ENCODE results near the gene ZCCHC2. TPM values are rescaled to one million over a fixed set of nuclear protein-coding genes. Genes with fewer than 3 reads are reported as not detected.

Gene ZCCHC2
- total RNA-seq, 1 donor from 2014 or later = 18.5 TPM

DNA sequence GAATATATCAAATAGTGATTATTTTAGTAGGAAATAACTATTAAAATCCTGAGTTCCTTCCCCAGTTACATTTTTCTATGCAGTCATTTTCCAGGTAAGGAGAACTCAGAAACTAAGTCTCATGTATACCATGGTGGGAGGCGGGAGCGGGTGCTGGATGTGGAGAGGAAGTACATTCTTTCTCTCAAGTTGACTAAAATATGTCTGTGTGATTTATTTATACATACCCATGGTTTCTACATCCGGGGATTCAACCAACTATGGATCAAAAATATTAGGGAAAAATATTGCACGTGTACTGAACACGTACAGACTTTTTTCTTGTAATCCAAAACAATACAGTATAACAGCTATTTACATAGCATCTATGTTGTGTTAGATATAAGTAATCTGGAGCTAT lies 6.8 kb downstream of the ZCCHC2 start:
- no peak for DNase-seq (ENCODE audit: low spot score, unreplicated experiment)
- no peaks in the 10 kb centered on the region for H3K27me3 Mint-ChIP-seq
- no peak overlapping the region for H3K27ac Mint-ChIP-seq
- H3K4me3 Mint-ChIP-seq (ENCODE audit: low read depth) = no peak overlapping the region
- TF ChIP-seq, protein P1, sequence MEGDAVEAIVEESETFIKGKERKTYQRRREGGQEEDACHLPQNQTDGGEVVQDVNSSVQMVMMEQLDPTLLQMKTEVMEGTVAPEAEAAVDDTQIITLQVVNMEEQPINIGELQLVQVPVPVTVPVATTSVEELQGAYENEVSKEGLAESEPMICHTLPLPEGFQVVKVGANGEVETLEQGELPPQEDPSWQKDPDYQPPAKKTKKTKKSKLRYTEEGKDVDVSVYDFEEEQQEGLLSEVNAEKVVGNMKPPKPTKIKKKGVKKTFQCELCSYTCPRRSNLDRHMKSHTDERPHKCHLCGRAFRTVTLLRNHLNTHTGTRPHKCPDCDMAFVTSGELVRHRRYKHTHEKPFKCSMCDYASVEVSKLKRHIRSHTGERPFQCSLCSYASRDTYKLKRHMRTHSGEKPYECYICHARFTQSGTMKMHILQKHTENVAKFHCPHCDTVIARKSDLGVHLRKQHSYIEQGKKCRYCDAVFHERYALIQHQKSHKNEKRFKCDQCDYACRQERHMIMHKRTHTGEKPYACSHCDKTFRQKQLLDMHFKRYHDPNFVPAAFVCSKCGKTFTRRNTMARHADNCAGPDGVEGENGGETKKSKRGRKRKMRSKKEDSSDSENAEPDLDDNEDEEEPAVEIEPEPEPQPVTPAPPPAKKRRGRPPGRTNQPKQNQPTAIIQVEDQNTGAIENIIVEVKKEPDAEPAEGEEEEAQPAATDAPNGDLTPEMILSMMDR (IDR thresholded peaks at IDR 0.05; ENCODE audit: unreplicated experiment) = no peak
- H3K4me1 Mint-ChIP-seq (ENCODE audit: low read depth) = peaks cover 27% of the 10 kb centered on the region
- no peaks in the 10 kb centered on the region for H3K9me3 Mint-ChIP-seq (ENCODE audit: low read depth)
- peaks cover 3% of the 10 kb centered on the region for H3K36me3 Mint-ChIP-seq (ENCODE audit: insufficient read depth)

DNA sequence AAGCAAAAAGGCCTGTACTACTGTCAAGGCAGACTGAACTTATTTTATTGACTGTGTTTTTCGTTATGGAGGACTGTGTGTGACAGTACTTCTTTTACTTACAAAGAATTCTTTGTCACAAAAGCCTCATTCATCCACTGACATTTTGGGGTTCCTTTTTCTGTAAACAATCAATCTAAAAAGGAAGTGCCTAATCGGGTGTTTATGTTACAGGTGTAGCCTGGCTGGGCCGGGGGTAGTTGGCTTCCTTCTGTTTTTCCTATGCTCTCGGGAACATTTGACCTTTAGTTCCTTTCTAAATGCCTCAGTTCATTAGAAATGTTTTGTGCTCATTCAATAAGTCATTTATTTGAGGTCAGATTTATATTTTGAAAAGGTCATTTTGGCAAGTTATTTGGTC lies 8.3 kb downstream of the ZCCHC2 start:
- Mint-ChIP-seq H3K4me3 (ENCODE audit: low read depth) (no peak overlapping the region), H3K9me3 (ENCODE audit: low read depth) (no peaks in the 10 kb centered on the region), H3K27ac (no peak overlapping the region), H3K27me3 (no peaks in the 10 kb centered on the region), H3K4me1 (ENCODE audit: low read depth) (peaks cover 14% of the 10 kb centered on the region), H3K36me3 (ENCODE audit: insufficient read depth) (peaks cover 3% of the 10 kb centered on the region)
- DNase-seq (ENCODE audit: low spot score, unreplicated experiment) = no peak
- TF ChIP-seq, protein P1 (IDR thresholded peaks at IDR 0.05; ENCODE audit: unreplicated experiment) = no peak

DNA sequence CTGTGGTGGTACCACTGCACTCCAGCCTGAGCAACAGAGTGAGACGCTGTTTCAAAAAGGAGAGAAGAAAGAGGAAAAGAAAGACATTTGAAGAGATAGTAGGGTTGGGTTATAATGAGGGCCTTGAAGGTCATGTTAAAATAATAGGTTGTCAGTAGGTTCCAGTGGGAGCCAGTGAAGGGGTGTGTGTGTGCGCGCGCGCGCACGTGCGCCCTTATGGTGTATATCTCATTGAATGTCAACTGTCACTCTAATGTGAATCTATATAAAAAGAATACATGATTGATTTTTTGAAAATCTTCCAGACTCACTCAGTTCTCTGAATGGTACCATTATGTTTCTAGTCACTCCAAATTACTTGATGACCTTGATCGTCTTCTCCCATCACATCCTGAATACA lies 9.1 kb downstream of the ZCCHC2 start:
- Mint-ChIP-seq H3K9me3 (ENCODE audit: low read depth) (no peaks in the 10 kb centered on the region), H3K27ac (no peak overlapping the region), H3K4me3 (ENCODE audit: low read depth) (no peak overlapping the region), H3K27me3 (no peaks in the 10 kb centered on the region), H3K4me1 (ENCODE audit: low read depth) (peaks cover 13% of the 10 kb centered on the region), H3K36me3 (ENCODE audit: insufficient read depth) (peaks cover 3% of the 10 kb centered on the region)
- DNase-seq (ENCODE audit: low spot score, unreplicated experiment) = no peak
- TF ChIP-seq, protein P1 (IDR thresholded peaks at IDR 0.05; ENCODE audit: unreplicated experiment) = no peak

DNA sequence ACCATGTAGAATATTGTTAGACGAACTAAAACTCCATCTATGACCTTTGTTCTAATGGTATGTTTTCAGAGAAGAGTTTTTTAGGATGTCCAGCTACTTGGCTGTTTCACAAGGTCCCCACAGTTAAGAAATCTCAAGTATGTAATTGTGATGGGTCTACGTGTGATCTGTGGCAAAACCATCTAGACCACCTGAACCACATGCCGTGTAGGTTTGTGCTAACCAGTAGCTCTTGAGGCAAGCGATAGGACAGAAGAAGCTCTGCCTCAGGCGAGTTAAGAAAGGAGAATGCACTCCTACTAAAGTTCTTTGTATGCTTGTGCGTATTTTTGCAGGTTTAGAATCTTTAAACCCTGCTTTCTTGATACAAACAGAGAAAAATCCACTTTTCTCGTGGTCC lies 13.2 kb downstream of the ZCCHC2 start:
- H3K27ac Mint-ChIP-seq = no peak overlapping the region
- no peaks in the 10 kb centered on the region for H3K27me3 Mint-ChIP-seq
- H3K36me3 Mint-ChIP-seq (ENCODE audit: insufficient read depth) = peaks cover 3% of the 10 kb centered on the region
- H3K4me3 Mint-ChIP-seq (ENCODE audit: low read depth) = no peak overlapping the region
- DNase-seq (ENCODE audit: low spot score, unreplicated experiment) = no peak
- peaks cover 8% of the 10 kb centered on the region for H3K4me1 Mint-ChIP-seq (ENCODE audit: low read depth)
- TF ChIP-seq, protein P1 (IDR thresholded peaks at IDR 0.05; ENCODE audit: unreplicated experiment) = no peak
- H3K9me3 Mint-ChIP-seq (ENCODE audit: low read depth) = no peaks in the 10 kb centered on the region

DNA sequence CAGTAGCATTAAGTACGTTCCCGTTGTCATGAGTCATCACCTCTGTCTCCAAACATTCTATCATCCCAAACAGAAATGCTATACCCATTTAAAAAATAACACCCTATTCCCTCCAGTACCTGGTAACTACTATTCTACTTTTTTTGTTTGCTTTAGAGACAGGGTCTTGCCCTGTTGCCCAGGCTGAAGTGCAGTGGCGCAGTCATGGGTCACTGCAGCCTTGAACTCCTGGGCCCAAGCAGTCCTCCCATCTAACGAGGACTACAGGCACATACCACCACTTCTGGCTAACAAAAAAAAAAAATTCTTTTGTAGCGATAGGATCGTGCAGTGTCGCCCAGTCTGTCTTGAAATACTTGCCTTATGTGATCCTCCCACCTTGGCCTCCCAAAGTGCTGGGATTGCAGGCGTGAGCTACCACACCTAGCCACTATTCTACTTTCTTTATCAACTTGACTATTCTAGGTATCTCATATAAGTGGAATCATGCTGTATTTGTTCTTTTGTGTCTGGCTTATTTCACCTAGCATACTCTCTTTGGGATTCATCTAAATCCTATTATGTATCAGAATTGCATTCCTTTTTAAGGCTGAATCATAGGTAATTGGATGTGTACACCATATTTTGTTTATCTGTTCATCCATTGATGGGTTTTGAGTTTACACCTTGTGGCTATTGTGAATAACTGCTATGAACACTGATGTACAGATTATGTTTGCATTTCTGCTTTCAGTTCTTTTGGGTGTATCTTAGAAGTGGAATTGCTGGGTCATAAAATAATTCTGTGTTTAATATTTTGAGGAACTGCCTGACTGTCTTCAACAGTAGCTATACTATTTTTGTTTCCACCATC lies 14.4 kb downstream of the ZCCHC2 start:
- Mint-ChIP-seq H3K4me1 (ENCODE audit: low read depth) (peaks cover 3% of the 10 kb centered on the region), H3K27me3 (no peaks in the 10 kb centered on the region), H3K4me3 (ENCODE audit: low read depth) (no peak overlapping the region), H3K9me3 (ENCODE audit: low read depth) (no peaks in the 10 kb centered on the region), H3K27ac (no peak overlapping the region), H3K36me3 (ENCODE audit: insufficient read depth) (no peaks in the 10 kb centered on the region)
- TF ChIP-seq, protein P1 (IDR thresholded peaks at IDR 0.05; ENCODE audit: unreplicated experiment) = no peak
- no peak for DNase-seq (ENCODE audit: low spot score, unreplicated experiment)

Data from progenitor cell of endocrine pancreas (in vitro differentiated cells).